Ovary (tissue), 9 donors: Measurements from ENCODE around the gene SPATA13. TPM values are rescaled to one million over a fixed set of nuclear protein-coding genes. Genes with fewer than 3 reads are reported as not detected.
A peak's percentile ranks its signal among the peaks of the same experiment; 100 is the strongest.

Experiments
- DNase-seq, 5 donors: peaks; one replicate each; pipeline ENCODE4 v3.0.0-alpha.2; 2019 to 2020
- H3K27ac ChIP-seq, 2 donors: fragments of 200-600 bp; one replicate each; pipeline versions ENCODE4 v1.5.1 to v1.8.0; 2019 to 2022
- H3K27me3 ChIP-seq: fragments of 200-600 bp; one replicate; pipeline ENCODE4 v1.8.0; 2022
- H3K36me3 ChIP-seq: fragments of 200-600 bp; sonication (generic); one replicate; pipeline ENCODE4 v1.5.1; 2019
- H3K4me1 ChIP-seq: one replicate; pipeline ENCODE4 v1.8.1; 2013; ENCODE audit warnings: mild to moderate bottlenecking, moderate library complexity; ENCODE audit not compliant: insufficient read depth
- H3K4me3 ChIP-seq: fragments of 200-600 bp; sonication (generic); one replicate; pipeline ENCODE4 v1.5.1; 2017
- H3K9me3 ChIP-seq, 2 donors: fragments of 200-600 bp in 1 of 2; sonication (generic) in 1 of 2; one replicate each; pipeline versions ENCODE4 v1.5.1 to v1.8.1; 2013 to 2019; ENCODE audit warnings: mild to moderate bottlenecking in 1 of 2, moderate library complexity in 1 of 2
- CTCF ChIP-seq, 3 donors: fragments of 450-650 bp in 2 of 3; fragments of 200-600 bp in 1 of 3; IDR thresholded peaks; one replicate each; pipeline versions ENCODE4 v1.5.1 to v1.8.0; 2016 to 2022; ENCODE audit warnings: antibody characterized with exemption in 3 of 3, mild to moderate bottlenecking in 1 of 3
- EP300 ChIP-seq: sonication (generic); formaldehyde crosslinking; IDR thresholded peaks from one replicate; pipeline ENCODE4 v1.6.1; 2017; ENCODE audit warnings: antibody characterized with exemption
- POLR2A ChIP-seq: fragments of 450-650 bp; IDR thresholded peaks from one replicate; pipeline ENCODE4 v1.6.1; 2017; ENCODE audit warnings: antibody characterized with exemption, mild to moderate bottlenecking, moderate library complexity
- WGBS, 3 donors: extraction: QIAGEN DNeasy Blood & Tissue Kit in 1 of 3; methylation state at CpG; one replicate each; pipeline versions ENCODE4 v1.1.5 to v1.1.7; 2013 to 2017; 5-methylcytosine and 5-hydroxymethylcytosine counted together
- intact Hi-C, 4 donors: fragments of 100-400 bp; cut with DNase I; formaldehyde crosslinking; loops; one replicate each; pipeline versions ENCODE4 v1.11.0 to v1.15.1; 2022 to 2023
- polyA plus RNA-seq, 2 donors: library from polyadenylated mRNA; stranded (reverse); fragments of 200-250 nt in 1 of 2; fragments of 350-450 nt in 1 of 2; fragmentation: Illumina TruSeq in 1 of 2; extraction: RNeasy Lipid Tissue Mini Kit (QIAGEN cat#74804) in 1 of 2; gene quantifications; one replicate each; pipeline ENCODE4 v1.2.3, GENCODE V29; 2013 to 2014
- total RNA-seq, 7 donors: library from RNA; depleted of rRNA in 2 of 7; stranded (reverse); fragments of >200 nt in 2 of 7; fragmentation: NEBNext Ultra II Directional in 3 of 7; extraction: Animal tissue kit (Norgen Biotek cat#: 25700) in 3 of 7; gene quantifications; one replicate each; pipeline versions ENCODE4 v1.1.0 to v1.2.4, GENCODE V29; 2016 to 2023
- donor health status: DM: no; HTN: no; CAD: no; lungs with moderate emphysema.
- donor health status: DM: no; HTN: no; CAD: no.
- donor health status: Bipolar disorder and iron deficiency.
- donor health status: DM: yes; HTN: yes; CAD: no.
- donor health status: DM: no; HTN: no; CAD: no.
- donor health status: DM: yes; HTN: yes; CAD: no.

Gene SPATA13
- total and polyA plus RNA-seq, 9 donors, result 11.1 to 60.3 (median 30.0) TPM

- H3K27ac ChIP-seq, result peak overlapping the region in 1 of 2 donors; percentile 37
- TF ChIP-seq POLR2A (no peak), EP300 (no peak)
- H3K4me1 ChIP-seq, result peaks cover 7% of the 10 kb centered on the region
- no peaks in the 10 kb centered on the region for H3K27me3 ChIP-seq
- no peaks in the 10 kb centered on the region for H3K9me3 ChIP-seq
- no peaks in the 10 kb centered on the region for H3K36me3 ChIP-seq
- WGBS, 3 donors, result 61 to 64% (median 64%) methylated on average over 5 of the region's 5 CpGs
- H3K4me3 ChIP-seq, result no peak overlapping the region
- no peak for DNase-seq
- intact Hi-C loops, result loop anchor here in 1 of 4 donors (5.0 kb wide), 1 partner anchor 72 kb away; no protein-coding TSS in a partner anchor
These were observed 1.2 kb upstream of the SPATA13 start for GRCh38 chr13:24159357-24159756.

- TF ChIP-seq EP300, result no peak
- TF ChIP-seq POLR2A, result no peak
- no peak for TF ChIP-seq CTCF (IDR thresholded peaks at IDR 0.05)
- Histone ChIP-seq H3K4me3 (peak overlapping the region; percentile 75), H3K9me3 (no peaks in the 10 kb centered on the region), H3K36me3 (no peaks in the 10 kb centered on the region), H3K27me3 (no peaks in the 10 kb centered on the region), H3K4me1 (peaks cover 7% of the 10 kb centered on the region), H3K27ac (peak overlapping the region; percentile 5 to 43)
- 0 to 2% (median 1%) methylated on average over 30 to 43 of the region's 43 CpGs for WGBS, 3 donors
- intact Hi-C loops, result loop anchor here in 1 of 4 donors (10.0 kb wide), 1 partner anchor 96 kb away; no protein-coding TSS in a partner anchor
- peak in 3 of 5 donors; percentile 46 to 67 (median 52) for DNase-seq
These were observed 673 bp downstream of the SPATA13 start for GRCh38 chr13:24161010-24161775.

- TF ChIP-seq CTCF (IDR thresholded peaks at IDR 0.05), result no peak
- no peak for TF ChIP-seq POLR2A
- no peak for TF ChIP-seq EP300
- H3K27ac ChIP-seq, result no peak overlapping the region
- DNase-seq, result no peak
- WGBS, 3 donors, result 69 to 78% (median 74%) methylated on average over 12 of the region's 12 CpGs
- H3K36me3 ChIP-seq, result no peaks in the 10 kb centered on the region
- no peaks in the 10 kb centered on the region for H3K9me3 ChIP-seq
- peak overlapping the region; percentile 75 for H3K4me3 ChIP-seq
- peaks cover 7% of the 10 kb centered on the region for H3K4me1 ChIP-seq
- H3K27me3 ChIP-seq, result no peaks in the 10 kb centered on the region
- intact Hi-C loops, result loop anchor here in 1 of 4 donors (10.0 kb wide), 1 partner anchor 97 kb away; no protein-coding TSS in a partner anchor
These were observed 1.5 kb downstream of the SPATA13 start for GRCh38 chr13:24161980-24162525.

GRCh38 chr13:24162604-24163003 is 2.1 kb downstream of the SPATA13 start:
- no peak overlapping the region for H3K4me3 ChIP-seq
- no peak for DNase-seq
- no peaks in the 10 kb centered on the region for H3K9me3 ChIP-seq
- no peaks in the 10 kb centered on the region for H3K27me3 ChIP-seq
- 73 to 79% (median 76%) methylated on average over 3 of the region's 3 CpGs for WGBS, 3 donors
- intact Hi-C loops, result loop anchor here in 1 of 4 donors (10.0 kb wide), 1 partner anchor 98 kb away; no protein-coding TSS in a partner anchor
- H3K36me3 ChIP-seq, result no peaks in the 10 kb centered on the region
- peaks cover 7% of the 10 kb centered on the region for H3K4me1 ChIP-seq
- H3K27ac ChIP-seq, result no peak overlapping the region
- TF ChIP-seq POLR2A (no peak), EP300 (no peak), CTCF (IDR thresholded peaks at IDR 0.05) (no peak)
